Fibroblast of lung (primary cell): ENCODE results near the gene NHERF2. TPM values are rescaled to one million over a fixed set of nuclear protein-coding genes. Genes with fewer than 3 reads are reported as not detected.

Experiments used
- DNase-seq, 2 donors: peaks; one replicate each; pipeline versions ENCODE4 v3.0.0 to v3.0.0-alpha.2; 2010; ENCODE audit warnings: low read depth in 2 of 2
- H2AFZ ChIP-seq: 2 replicates; pipeline ENCODE4 v1.5.1; 2012; ENCODE audit warnings: low read length, control low read depth, inconsistent platforms
- H3K27ac ChIP-seq: 2 replicates; pipeline ENCODE4 v1.5.1; 2011; ENCODE audit warnings: low read length, control low read depth; ENCODE audit not compliant: insufficient read depth
- H3K27me3 ChIP-seq: 2 replicates; pipeline ENCODE4 v1.5.1; 2011; ENCODE audit warnings: mild to moderate bottlenecking, low read length; ENCODE audit not compliant: control insufficient read depth, insufficient read depth
- H3K36me3 ChIP-seq: 2 replicates; pipeline ENCODE4 v1.5.1; 2011; ENCODE audit warnings: low read length; ENCODE audit not compliant: control insufficient read depth, insufficient read depth
- H3K4me1 ChIP-seq: 2 replicates; pipeline ENCODE4 v1.5.1; 2011; ENCODE audit warnings: low read length; ENCODE audit not compliant: control insufficient read depth, insufficient read depth; ENCODE audit errors: extremely low read depth
- H3K4me2 ChIP-seq: 2 replicates; pipeline ENCODE4 v1.5.1; 2011; ENCODE audit warnings: low read length, control low read depth; ENCODE audit not compliant: insufficient read depth; ENCODE audit errors: extremely low read depth
- H3K4me3 ChIP-seq, 4 experiments: fragments of 200-600 bp in 1 of 4; sonication (generic) in 1 of 4; replicated peaks in 1 of 4; 2 replicates each; pipeline ENCODE4 v1.5.1; 2011 to 2016; ENCODE audit warnings: low read length in 4 of 4, low read depth in 3 of 4, mild to moderate bottlenecking in 3 of 4, control low read depth in 2 of 4, inconsistent platforms in 1 of 4, mixed read lengths in 1 of 4; ENCODE audit not compliant: insufficient read depth in 1 of 4; ENCODE audit errors: control extremely low read depth in 1 of 4
- H3K79me2 ChIP-seq: 2 replicates; pipeline ENCODE4 v1.5.1; 2012; ENCODE audit warnings: mild to moderate bottlenecking, low read length, inconsistent platforms; ENCODE audit not compliant: control insufficient read depth, insufficient read depth
- H3K9ac ChIP-seq: 2 replicates; pipeline ENCODE4 v1.5.1; 2011; ENCODE audit warnings: mild to moderate bottlenecking, low read length, control low read depth; ENCODE audit not compliant: insufficient read depth
- H3K9me3 ChIP-seq: 2 replicates; pipeline ENCODE4 v1.5.1; 2012; ENCODE audit warnings: low read depth, low read length; ENCODE audit not compliant: control insufficient read depth, insufficient read depth
- H4K20me1 ChIP-seq: 2 replicates; pipeline ENCODE4 v1.5.1; 2011; ENCODE audit warnings: low read length; ENCODE audit not compliant: control insufficient read depth, insufficient read depth; ENCODE audit errors: extremely low read depth
- EZH2 ChIP-seq: IDR thresholded peaks from 2 replicates; pipeline ENCODE4 v1.5.1; 2012; ENCODE audit warnings: low read length, control low read depth, mild to moderate bottlenecking; ENCODE audit errors: missing control alignments
- polyA plus RNA-seq, 2 donors: library from polyadenylated mRNA; depleted of rRNA in 1 of 2; stranded (reverse) in 1 of 2; unstranded in 1 of 2; fragments of >200 nt; gene quantifications; 2 replicates each; pipeline ENCODE4 v1.2.1, GENCODE V29; 2011 to 2012; ENCODE audit warnings: missing spikeins in 1 of 2
- total RNA-seq: library from RNA; depleted of rRNA; stranded (reverse); fragments of >200 nt; gene quantifications from 2 replicates; pipeline ENCODE4 v1.2.1, GENCODE V29; 2014
- TF ChIP-seq, protein P1 (sequence below), 2 donors: IDR thresholded peaks in 1 of 2; conservative IDR thresholded peaks in 1 of 2; 1 replicate in 1 of 2; 2 replicates in 1 of 2; pipeline ENCODE4 v1.5.1; 2011 to 2012; ENCODE audit warnings: low read length in 2 of 2, control low read depth in 1 of 2, inconsistent platforms in 1 of 2, low read depth in 1 of 2, mild to moderate bottlenecking in 1 of 2

The NHERF2 gene
- total and polyA plus RNA-seq, 2 donors (not counting 1 experiment from before 2014, with no cell fraction given), result 21.5 to 38.0 TPM

DNA sequence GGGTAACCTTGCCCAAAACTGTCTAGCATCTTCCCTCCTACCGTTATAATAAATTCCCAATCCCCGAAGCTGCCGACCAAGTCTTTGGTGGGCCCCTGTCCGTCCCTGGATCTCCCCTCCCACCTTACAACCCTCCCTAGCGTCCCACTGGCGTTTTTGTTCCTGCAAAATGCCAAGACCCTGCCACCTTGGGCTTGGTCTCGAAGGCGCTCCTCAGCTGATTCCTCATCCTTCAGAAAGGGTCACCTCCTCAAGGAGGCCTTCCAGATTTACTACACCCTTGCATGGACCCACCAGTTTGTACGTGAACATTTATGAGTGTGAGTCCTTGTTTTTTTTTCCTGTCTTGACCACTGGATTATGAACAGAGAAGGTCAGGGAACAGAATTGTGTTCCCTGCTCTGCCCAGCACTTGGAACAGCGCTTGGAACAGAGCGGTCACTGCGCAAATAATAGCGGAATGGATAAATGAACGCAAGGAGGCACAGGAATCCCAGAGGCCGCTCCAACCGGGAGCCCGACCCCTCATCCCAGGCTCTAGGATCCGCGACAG lies 43.6 kb upstream of the NHERF2 start:
- no peaks in the 10 kb centered on the region for H3K9me3 ChIP-seq
- no peak for TF ChIP-seq EZH2
- TF ChIP-seq, protein P1, sequence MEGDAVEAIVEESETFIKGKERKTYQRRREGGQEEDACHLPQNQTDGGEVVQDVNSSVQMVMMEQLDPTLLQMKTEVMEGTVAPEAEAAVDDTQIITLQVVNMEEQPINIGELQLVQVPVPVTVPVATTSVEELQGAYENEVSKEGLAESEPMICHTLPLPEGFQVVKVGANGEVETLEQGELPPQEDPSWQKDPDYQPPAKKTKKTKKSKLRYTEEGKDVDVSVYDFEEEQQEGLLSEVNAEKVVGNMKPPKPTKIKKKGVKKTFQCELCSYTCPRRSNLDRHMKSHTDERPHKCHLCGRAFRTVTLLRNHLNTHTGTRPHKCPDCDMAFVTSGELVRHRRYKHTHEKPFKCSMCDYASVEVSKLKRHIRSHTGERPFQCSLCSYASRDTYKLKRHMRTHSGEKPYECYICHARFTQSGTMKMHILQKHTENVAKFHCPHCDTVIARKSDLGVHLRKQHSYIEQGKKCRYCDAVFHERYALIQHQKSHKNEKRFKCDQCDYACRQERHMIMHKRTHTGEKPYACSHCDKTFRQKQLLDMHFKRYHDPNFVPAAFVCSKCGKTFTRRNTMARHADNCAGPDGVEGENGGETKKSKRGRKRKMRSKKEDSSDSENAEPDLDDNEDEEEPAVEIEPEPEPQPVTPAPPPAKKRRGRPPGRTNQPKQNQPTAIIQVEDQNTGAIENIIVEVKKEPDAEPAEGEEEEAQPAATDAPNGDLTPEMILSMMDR (conservative IDR thresholded peaks at IDR 0.05 in 1 of 2, IDR thresholded peaks at IDR 0.05 in 1 of 2; ENCODE audit: low read depth in 1 of 2, low read length in 2 of 2), result peak; percentile 21 to 32
- H3K4me2 ChIP-seq, result peak overlapping the region; percentile 77
- H3K27me3 ChIP-seq, result peaks cover 19% of the 10 kb centered on the region
- H3K36me3 ChIP-seq, result peaks cover 23% of the 10 kb centered on the region
- H4K20me1 ChIP-seq, result no peaks in the 10 kb centered on the region
- H3K9ac ChIP-seq, result no peak overlapping the region
- H3K4me3 ChIP-seq, result peak overlapping the region in 3 of 4 experiments; percentile 12 to 73 (median 41)
- DNase-seq, result no peak
- H2AFZ ChIP-seq, result no peak overlapping the region
- peaks cover 11% of the 10 kb centered on the region for H3K79me2 ChIP-seq
- H3K4me1 ChIP-seq, result peaks cover 9% of the 10 kb centered on the region
- no peak overlapping the region for H3K27ac ChIP-seq

DNA sequence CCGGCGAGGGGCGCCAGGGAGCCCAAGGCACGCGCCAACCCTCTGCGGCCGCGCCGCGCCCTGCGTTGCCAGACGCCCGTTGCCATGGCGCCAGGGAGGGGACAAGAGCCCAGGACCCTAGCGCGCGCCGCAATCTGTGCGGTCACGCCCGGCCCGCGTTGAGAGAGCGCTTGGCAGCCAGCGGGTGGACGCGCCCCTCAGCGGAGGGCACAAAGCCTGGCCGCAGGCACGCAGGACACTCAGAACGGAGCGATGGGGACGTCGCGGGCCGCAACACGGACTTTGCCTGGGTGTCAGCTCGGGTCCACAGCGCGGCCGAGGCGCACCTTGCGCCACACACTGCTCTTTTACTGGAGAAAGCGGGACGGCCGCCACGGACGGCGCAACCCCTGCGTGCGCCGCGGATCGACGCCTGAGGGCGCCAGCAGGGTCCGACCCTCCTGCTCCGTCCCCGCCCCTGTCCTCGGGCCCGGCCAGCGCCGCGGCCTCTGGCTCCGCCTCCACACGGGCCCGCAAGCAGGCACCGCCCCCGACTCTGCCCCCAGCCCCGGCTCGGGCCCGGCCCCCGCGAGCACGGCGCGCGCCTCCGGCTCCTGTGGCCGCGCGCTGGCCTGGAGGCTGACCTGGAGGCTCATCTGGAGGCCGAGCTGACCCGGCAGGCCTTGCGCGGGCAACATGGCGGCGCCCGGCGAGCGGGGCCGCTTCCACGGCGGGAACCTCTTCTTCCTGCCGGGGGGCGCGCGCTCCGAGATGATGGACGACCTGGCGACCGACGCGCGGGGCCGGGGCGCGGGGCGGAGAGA lies 43.0 kb upstream of the NHERF2 start, which contains the start of gene GFER:
Gene GFER, plus strand, starts transcription at position 650 of the 803 bp plus-strand sequence. Its CDS starts 26 bp downstream, at position 676.
- H3K4me1 ChIP-seq, result peaks cover 9% of the 10 kb centered on the region
- no peak for TF ChIP-seq EZH2
- TF ChIP-seq, protein P1 (conservative IDR thresholded peaks at IDR 0.05 in 1 of 2, IDR thresholded peaks at IDR 0.05 in 1 of 2; ENCODE audit: low read depth in 1 of 2, low read length in 2 of 2), result peak in 1 of 2 donors; percentile 34
- peak within 1 kb of the TSS; percentile 83 for H3K9ac ChIP-seq
- no peaks in the 10 kb centered on the region for H3K9me3 ChIP-seq
- H3K4me2 ChIP-seq, result peak within 1 kb of the TSS; percentile 100
- peaks cover 11% of the 10 kb centered on the region for H3K79me2 ChIP-seq
- H3K27ac ChIP-seq, result peak within 1 kb of the TSS; percentile 61
- DNase-seq, result peak; percentile 89 to 96
- no peaks in the 10 kb centered on the region for H4K20me1 ChIP-seq
- H3K4me3 ChIP-seq, result peak within 1 kb of the TSS; percentile 73 to 84 (median 77)
- peaks cover 18% of the 10 kb centered on the region for H3K36me3 ChIP-seq
- peaks cover 19% of the 10 kb centered on the region for H3K27me3 ChIP-seq
- peak within 1 kb of the TSS; percentile 81 for H2AFZ ChIP-seq
